ENCODE results near the gene PALMD. TPM values are rescaled to one million over a fixed set of nuclear protein-coding genes. Genes with fewer than 3 reads are reported as not detected.

The PALMD gene
- total RNA-seq = 10 to 100 TPM; 17.8 to 18.2 TPM

- Histone ChIP-seq H3K4me1 (replicated peaks) (no peaks in the 10 kb centered on the region), H3K4me3 (peak within 1 kb of the TSS; percentile 33 to 39), H3K36me3 (no peaks in the 10 kb centered on the region), H3K27me3 (replicated peaks; ENCODE audit: insufficient read depth) (no peaks in the 10 kb centered on the region), H3K9me3 (no peaks in the 10 kb centered on the region), H3K27ac (peak within 1 kb of the TSS; percentile 73 to 82)
- WGBS = 9% methylated on average over 17 of the region's 17 CpGs
- no peak for TF ChIP-seq POLR2A (IDR thresholded peaks at IDR 0.05)
- peak; percentile 59 for TF ChIP-seq POLR2AphosphoS5 (IDR thresholded peaks at IDR 0.05)
- DNase-seq (ENCODE audit: low spot score) = peak; percentile 78
- intact Hi-C loops (cut with DNase I) = no loop called here
Measured at GRCh38 chr1:99645699-99646531, at the start of gene PALMD. Gene PALMD, plus strand, starts transcription at chr1:99646113. Its CDS starts 205 bp downstream, at chr1:99646318.

GRCh38 chr1:99598738-99599411 is 47.0 kb upstream of the PALMD start:
- intact Hi-C loops (cut with DNase I) = no loop called here
- no peak overlapping the region for H3K27ac ChIP-seq
- WGBS = 65% methylated on average over 2 of the region's 2 CpGs
- no peaks in the 10 kb centered on the region for H3K9me3 ChIP-seq
- no peak for DNase-seq (ENCODE audit: low spot score)
- no peaks in the 10 kb centered on the region for H3K36me3 ChIP-seq
- no peaks in the 10 kb centered on the region for H3K27me3 ChIP-seq (replicated peaks; ENCODE audit: insufficient read depth)
- no peak overlapping the region for H3K4me3 ChIP-seq
- no peaks in the 10 kb centered on the region for H3K4me1 ChIP-seq (replicated peaks)
- no peak for TF ChIP-seq POLR2AphosphoS5 (IDR thresholded peaks at IDR 0.05)
- no peak for TF ChIP-seq POLR2A (IDR thresholded peaks at IDR 0.05)
- TF ChIP-seq CTCF (IDR thresholded peaks at IDR 0.05) = no peak

- H3K9me3 ChIP-seq = no peaks in the 10 kb centered on the region
- H3K4me1 ChIP-seq (replicated peaks) = no peaks in the 10 kb centered on the region
- 87% methylated on average over 5 of the region's 5 CpGs for WGBS
- intact Hi-C loops (cut with DNase I) = no loop called here
- DNase-seq (ENCODE audit: low spot score) = no peak
- H3K4me3 ChIP-seq = no peak overlapping the region
- TF ChIP-seq POLR2AphosphoS5 (IDR thresholded peaks at IDR 0.05) = no peak
- no peak for TF ChIP-seq POLR2A (IDR thresholded peaks at IDR 0.05)
- no peak for TF ChIP-seq CTCF (IDR thresholded peaks at IDR 0.05)
- H3K27me3 ChIP-seq (replicated peaks; ENCODE audit: insufficient read depth) = no peaks in the 10 kb centered on the region
- H3K36me3 ChIP-seq = no peaks in the 10 kb centered on the region
- H3K27ac ChIP-seq = no peak overlapping the region
Measured at GRCh38 chr1:99599678-99600175, 46.2 kb upstream of the PALMD start.

GRCh38 chr1:99600782-99601181 is 45.1 kb upstream of the PALMD start:
- Histone ChIP-seq H3K27me3 (replicated peaks; ENCODE audit: insufficient read depth) (no peaks in the 10 kb centered on the region), H3K36me3 (no peaks in the 10 kb centered on the region), H3K4me1 (replicated peaks) (no peaks in the 10 kb centered on the region), H3K9me3 (no peaks in the 10 kb centered on the region), H3K4me3 (no peak overlapping the region), H3K27ac (no peak overlapping the region)
- TF ChIP-seq POLR2AphosphoS5 (IDR thresholded peaks at IDR 0.05) = no peak
- no peak for TF ChIP-seq POLR2A (IDR thresholded peaks at IDR 0.05)
- TF ChIP-seq CTCF (IDR thresholded peaks at IDR 0.05) = no peak
- intact Hi-C loops (cut with DNase I) = no loop called here
- DNase-seq (ENCODE audit: low spot score) = no peak
- WGBS = 50% methylated on average over 3 of the region's 3 CpGs

- H3K4me3 ChIP-seq = no peak overlapping the region
- TF ChIP-seq POLR2A (IDR thresholded peaks at IDR 0.05) (no peak), POLR2AphosphoS5 (IDR thresholded peaks at IDR 0.05) (no peak), CTCF (IDR thresholded peaks at IDR 0.05) (no peak)
- intact Hi-C loops (cut with DNase I) = no loop called here
- H3K9me3 ChIP-seq = no peaks in the 10 kb centered on the region
- no peaks in the 10 kb centered on the region for H3K4me1 ChIP-seq (replicated peaks)
- DNase-seq (ENCODE audit: low spot score) = no peak
- no peaks in the 10 kb centered on the region for H3K27me3 ChIP-seq (replicated peaks; ENCODE audit: insufficient read depth)
- H3K27ac ChIP-seq = no peak overlapping the region
- 66% methylated on average over 3 of the region's 3 CpGs for WGBS
- no peaks in the 10 kb centered on the region for H3K36me3 ChIP-seq
Measured at GRCh38 chr1:99601208-99601607, 44.7 kb upstream of the PALMD start.

Measured in prostate gland (tissue), 2 donors.